ENCODE results near the gene TSEN54.

DNA sequence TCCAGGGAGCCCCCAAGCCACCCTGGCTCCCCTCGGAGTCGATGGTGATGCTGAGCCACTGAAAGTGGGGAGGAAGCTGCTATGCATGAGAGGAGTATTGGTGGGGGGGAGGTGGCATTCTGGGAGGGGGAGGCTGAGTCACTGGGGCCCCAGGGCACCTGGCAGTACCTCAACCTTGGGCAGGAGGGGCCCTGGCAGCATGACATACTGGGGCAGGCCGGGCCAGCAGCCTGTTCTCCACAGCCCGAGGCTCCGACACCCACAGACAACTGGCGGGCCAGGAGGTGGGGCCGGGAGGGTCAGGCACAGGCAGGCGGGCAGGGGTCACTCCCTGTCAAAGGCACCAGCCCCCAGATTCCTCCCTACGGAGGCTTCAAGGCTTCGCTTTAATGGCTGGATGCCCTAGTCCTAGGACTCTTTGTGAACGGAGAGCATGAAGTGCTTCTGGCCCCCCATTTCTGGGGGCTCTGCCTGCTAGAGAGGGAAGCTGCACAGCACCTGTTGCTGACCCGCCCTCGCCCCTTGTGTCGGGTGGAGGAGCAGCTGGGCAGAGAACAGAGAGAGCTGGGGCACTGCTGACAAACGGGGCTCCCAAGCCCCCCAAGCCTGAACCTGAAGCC, 1.9 kb upstream of the TSEN54 start:
- TF ChIP-seq, protein P1, sequence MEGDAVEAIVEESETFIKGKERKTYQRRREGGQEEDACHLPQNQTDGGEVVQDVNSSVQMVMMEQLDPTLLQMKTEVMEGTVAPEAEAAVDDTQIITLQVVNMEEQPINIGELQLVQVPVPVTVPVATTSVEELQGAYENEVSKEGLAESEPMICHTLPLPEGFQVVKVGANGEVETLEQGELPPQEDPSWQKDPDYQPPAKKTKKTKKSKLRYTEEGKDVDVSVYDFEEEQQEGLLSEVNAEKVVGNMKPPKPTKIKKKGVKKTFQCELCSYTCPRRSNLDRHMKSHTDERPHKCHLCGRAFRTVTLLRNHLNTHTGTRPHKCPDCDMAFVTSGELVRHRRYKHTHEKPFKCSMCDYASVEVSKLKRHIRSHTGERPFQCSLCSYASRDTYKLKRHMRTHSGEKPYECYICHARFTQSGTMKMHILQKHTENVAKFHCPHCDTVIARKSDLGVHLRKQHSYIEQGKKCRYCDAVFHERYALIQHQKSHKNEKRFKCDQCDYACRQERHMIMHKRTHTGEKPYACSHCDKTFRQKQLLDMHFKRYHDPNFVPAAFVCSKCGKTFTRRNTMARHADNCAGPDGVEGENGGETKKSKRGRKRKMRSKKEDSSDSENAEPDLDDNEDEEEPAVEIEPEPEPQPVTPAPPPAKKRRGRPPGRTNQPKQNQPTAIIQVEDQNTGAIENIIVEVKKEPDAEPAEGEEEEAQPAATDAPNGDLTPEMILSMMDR (IDR thresholded peaks at IDR 0.05): no peak
- TF ChIP-seq POLR2A (IDR thresholded peaks at IDR 0.05): peak in 1 of 2 donors; percentile 68
